ENCODE data around the gene RNU5D-1.

RNU5D-1 gene

GRCh38 chr1:44698138-44698537, 32.8 kb downstream of the RNU5D-1 start:
- no peak for DNase-seq

GRCh38 chr1:44696789-44697345, 34.1 kb downstream of the RNU5D-1 start:
- DNase-seq, result no peak

- no peak for DNase-seq
Observed at GRCh38 chr1:44696101-44696500, 34.9 kb downstream of the RNU5D-1 start.

- no peak for DNase-seq
Observed at GRCh38 chr1:44695671-44696070, 35.3 kb downstream of the RNU5D-1 start.

- DNase-seq, result no peak
Observed at GRCh38 chr1:44694863-44695478, 36.0 kb downstream of the RNU5D-1 start.

- DNase-seq, result no peak
Observed at GRCh38 chr1:44693900-44694299, 37.1 kb downstream of the RNU5D-1 start.

GRCh38 chr1:44693159-44693558, 37.8 kb downstream of the RNU5D-1 start:
- no peak for DNase-seq

- DNase-seq, result no peak
Observed at GRCh38 chr1:44689447-44689765, 41.6 kb downstream of the RNU5D-1 start.

- no peak for DNase-seq
Observed at GRCh38 chr1:44688760-44689446, 42.1 kb downstream of the RNU5D-1 start.

GRCh38 chr1:44685881-44686280, 45.1 kb downstream of the RNU5D-1 start:
- no peak for DNase-seq

GRCh38 chr1:44685218-44685617, 45.8 kb downstream of the RNU5D-1 start:
- DNase-seq, result no peak

- DNase-seq, result no peak
Observed at GRCh38 chr1:44684525-44684924, 46.4 kb downstream of the RNU5D-1 start.

GRCh38 chr1:44682883-44683265, 48.1 kb downstream of the RNU5D-1 start:
- DNase-seq, result no peak

GRCh38 chr1:44681905-44682882, 48.8 kb downstream of the RNU5D-1 start:
- no peak for DNase-seq
